CD4-positive, alpha-beta T cell treated with Interleukin-17A for 4 hours (primary cell): ENCODE data around the gene SSMEM1.
"Not testable (repeated sequence)": the region's sequence is repeated elsewhere in the genome, so short reads cannot be mapped to it uniquely, and the experiment has no call there.

Source experiments
- DNase-seq: peaks from one replicate; pipeline ENCODE4 v3.0.0-alpha.2; 2020; ENCODE audit warnings: mixed read lengths

Gene SSMEM1, protein sequence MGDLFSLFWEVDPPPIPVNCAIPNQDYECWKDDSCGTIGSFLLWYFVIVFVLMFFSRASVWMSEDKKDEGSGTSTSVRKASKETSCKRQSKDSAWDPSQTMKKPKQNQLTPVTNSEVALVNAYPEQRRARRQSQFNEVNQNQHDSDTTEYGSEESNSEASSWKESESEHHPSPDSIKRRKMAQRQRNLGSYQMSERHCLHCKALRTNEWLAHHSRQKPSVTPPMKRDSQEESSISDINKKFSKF

DNA sequence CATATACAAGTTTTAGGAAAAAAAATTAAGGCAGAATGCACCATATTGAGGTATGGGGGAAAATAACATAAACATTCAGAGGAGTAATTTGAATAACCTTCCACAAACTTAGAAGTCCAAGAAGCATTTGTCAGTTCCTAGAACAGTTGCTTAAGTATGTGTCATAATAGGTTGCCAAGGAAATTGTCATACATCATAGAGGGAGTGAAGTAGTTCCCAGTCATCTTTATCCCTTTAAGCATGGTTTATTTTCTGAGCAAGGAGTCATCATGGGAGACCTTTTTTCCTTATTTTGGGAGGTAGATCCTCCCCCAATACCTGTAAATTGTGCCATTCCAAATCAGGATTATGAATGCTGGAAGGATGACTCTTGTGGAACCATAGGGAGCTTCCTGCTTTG lies at the start of gene SSMEM1:
Gene SSMEM1 (plus strand): TSS at position 219 of the 400 bp plus-strand sequence. CDS start 51 bp downstream, at position 270.
- DNase-seq: no peak

- no peak for DNase-seq
Observed at GRCh38 chr7:130160023-130160422, 47.6 kb upstream of the SSMEM1 start.

GRCh38 chr7:130160455-130160854 lies 47.2 kb upstream of the SSMEM1 start:
- no peak for DNase-seq

- DNase-seq: no peak
Observed at GRCh38 chr7:130162196-130162595, 45.5 kb upstream of the SSMEM1 start.

DNA sequence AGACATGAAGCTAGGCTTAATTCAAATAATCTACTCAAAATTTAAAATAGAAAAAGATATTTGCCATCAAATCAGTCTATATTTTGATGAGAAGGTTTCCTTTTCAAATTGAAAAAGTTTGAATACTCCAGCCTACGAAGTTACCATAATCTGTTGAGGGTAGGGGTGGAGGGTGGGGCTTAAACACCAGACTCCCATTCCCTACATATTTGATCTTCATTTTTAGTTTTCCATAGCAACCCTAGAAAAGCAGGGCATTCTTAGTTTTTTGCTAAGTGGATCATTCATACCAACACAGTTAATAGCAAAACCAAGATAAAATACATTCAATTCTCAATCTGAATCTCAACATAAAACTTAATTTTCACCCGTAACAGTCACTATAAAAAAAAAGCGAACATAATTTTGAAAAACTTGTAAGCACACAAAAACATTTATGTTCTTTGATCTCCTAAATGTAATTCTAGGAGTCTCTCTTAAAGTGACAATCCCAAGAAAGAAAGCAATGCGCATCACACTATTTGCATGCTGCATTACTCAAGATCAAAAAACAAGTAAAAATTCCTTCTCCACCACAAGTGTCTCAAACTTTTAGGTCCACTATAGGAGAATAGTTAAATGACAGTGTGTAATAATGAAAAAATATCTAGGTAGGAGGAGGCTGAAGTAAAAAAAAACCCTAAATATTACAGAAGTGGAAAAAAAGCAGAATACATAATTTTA lies 33.3 kb upstream of the SSMEM1 start:
- DNase-seq: no peak

DNA sequence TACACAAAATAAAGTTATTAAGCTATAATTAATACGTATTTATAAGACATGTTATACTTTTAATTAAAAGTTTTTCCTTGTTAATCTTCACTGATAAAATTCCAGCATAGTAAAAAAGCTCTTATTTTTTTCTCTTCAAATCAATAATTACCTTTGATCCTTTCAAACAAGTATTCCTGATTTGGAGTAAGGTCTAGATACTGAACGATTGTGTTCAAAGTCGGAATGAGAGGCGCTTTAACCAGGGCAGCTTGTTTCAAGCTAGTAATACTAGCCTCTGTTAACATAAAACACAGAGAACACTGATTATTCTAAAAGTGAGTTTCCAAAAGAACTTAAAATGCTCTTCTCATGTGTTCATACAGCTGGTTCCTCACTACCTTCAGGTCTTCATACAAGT lies 29.4 kb upstream of the SSMEM1 start:
- DNase-seq: no peak

- DNase-seq: no peak
Observed at GRCh38 chr7:130179631-130180030, 28.0 kb upstream of the SSMEM1 start.

DNA sequence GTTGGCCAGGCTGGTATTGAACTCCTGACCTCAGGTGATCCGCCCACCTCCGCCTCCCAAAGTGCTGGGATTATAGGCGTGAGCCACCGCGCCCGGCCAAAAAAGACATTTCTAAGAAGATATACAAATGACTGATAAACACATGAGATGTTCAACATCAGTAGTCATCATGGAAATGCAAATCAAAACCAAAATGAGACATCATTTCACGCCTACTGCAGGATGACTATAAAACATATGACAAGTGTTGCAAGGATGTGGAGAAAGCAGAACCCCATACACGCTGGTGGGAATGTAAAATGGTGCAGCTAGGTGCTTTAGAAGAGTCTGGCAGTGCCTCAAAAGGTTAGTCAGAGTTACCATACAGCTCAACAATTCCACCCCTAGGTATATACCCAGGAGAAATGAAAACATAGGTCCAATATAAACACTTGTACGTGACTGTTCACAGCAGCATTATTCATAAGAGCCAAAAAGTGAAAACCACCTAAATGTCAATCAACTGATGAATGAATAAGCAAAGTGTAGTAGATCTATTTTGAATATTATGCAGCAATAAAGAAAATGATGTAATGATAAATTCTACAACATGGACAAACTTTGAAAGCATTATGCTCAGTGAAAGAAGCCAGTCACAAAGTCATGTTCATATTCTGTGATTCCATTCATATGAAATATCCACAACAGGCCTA lies 26.9 kb upstream of the SSMEM1 start:
- DNase-seq: no peak

DNA sequence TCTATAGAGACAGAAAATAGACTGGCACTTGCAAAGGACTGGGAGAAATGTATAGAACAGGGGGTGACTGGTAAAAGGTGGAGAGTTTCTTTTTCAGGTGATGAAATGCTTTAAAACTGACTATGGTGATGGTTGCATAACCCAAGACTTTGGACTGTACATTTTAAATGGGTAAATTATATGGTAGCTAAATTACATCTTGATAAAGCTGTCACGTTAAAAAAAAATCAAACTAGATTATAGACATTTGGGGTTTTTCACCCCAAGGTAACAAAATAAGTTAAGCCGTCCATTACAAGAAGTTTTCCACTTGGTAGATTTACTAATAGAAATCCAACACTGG lies 26.4 kb upstream of the SSMEM1 start:
- no peak for DNase-seq

- DNase-seq: no peak
Observed at GRCh38 chr7:130182990-130183389, 24.7 kb upstream of the SSMEM1 start.

DNA sequence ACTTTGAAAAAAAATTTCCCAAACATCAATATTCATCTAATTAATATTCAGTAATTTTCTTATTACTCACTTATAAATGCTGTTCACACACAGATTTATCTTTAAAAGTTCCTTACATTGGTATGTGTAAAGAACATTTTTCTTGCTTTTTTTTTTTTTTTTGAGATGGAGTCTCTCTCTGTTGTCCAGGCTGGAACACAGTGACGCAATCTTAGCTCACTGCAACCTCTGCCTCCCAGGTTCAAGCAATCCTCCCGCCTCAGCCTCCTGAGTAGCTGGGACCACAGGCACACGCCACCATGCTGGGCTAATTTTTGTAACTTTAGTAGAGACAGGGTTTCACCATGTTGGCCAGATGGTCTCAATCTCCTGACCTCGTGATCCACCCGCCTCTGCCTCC lies 23.3 kb upstream of the SSMEM1 start:
- DNase-seq: not testable (repeated sequence)

GRCh38 chr7:130187360-130187759 lies 20.3 kb upstream of the SSMEM1 start:
- DNase-seq: no peak

DNA sequence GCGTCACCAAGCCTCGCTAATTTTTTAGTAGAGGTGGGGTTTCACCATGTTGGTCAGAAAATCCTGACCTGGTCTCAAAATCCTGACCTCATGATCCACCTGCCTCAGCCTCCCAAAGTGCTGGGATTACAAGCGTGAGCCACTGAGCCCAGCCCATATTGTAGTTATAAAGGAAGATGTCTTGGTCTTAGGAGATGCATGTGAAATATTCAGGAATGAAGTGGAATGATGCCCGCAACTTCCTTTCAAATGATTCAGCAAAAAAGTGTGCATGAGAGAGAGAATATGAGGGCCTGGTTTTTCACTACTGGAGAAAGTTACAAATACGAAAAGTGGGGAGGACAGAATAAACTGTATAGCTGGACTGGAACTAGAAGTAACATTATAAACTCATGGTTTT lies 18.3 kb upstream of the SSMEM1 start:
- DNase-seq: no peak

DNA sequence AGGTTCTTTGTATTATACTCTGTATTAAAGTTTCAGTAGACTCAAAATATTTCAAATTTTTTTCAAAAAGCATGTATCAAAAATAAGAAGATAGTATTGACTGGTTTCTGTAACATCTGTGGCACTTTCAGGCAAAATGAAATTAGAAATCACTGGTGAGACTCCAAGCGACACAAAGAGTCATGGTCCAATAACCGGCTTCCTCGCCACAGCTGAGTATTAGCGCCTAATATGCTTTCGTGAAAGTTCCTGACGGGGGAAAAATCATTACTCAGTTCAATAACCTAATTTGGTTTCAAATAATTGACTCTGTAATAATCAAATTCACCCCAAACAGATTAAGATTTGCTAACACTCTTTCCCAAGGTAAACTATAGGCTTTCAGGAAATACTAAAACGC lies 15.9 kb upstream of the SSMEM1 start:
- DNase-seq: no peak

DNA sequence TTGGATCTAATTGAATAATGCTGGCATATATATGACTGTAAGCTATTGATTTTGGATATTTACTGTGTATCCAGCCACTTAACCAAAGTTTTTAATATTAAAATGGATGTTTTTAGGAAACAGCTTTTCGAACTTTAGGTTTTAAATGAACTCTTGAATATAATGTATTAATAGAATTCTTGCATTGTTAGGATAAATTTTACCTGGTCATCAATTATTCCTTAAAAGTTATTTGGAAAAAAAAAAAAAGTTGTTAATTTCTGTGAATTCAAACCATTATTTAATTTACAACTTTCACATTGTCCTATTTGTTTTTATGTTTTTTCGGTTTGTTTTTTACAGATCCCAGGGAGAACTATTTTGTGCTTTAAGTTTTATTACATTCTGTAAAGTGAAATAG lies 12.3 kb upstream of the SSMEM1 start:
- no peak for DNase-seq

- DNase-seq: no peak
Observed at GRCh38 chr7:130196476-130196875, 11.2 kb upstream of the SSMEM1 start.

GRCh38 chr7:130197094-130197493 lies 10.6 kb upstream of the SSMEM1 start:
- no peak for DNase-seq

GRCh38 chr7:130201796-130202195 lies 5.9 kb upstream of the SSMEM1 start:
- no peak for DNase-seq

- peak; percentile 94 for DNase-seq
Observed at GRCh38 chr7:130205084-130205947, 2.3 kb upstream of the SSMEM1 start, which contains the start of gene TMEM209. Gene TMEM209 (minus strand): TSS chr7:130205406. CDS start chr7:130205375, 31 bp downstream.

GRCh38 chr7:130207033-130207432 lies 627 bp upstream of the SSMEM1 start:
- DNase-seq: no peak

- no peak for DNase-seq
Observed at GRCh38 chr7:130208516-130208915, 856 bp downstream of the SSMEM1 start.

DNA sequence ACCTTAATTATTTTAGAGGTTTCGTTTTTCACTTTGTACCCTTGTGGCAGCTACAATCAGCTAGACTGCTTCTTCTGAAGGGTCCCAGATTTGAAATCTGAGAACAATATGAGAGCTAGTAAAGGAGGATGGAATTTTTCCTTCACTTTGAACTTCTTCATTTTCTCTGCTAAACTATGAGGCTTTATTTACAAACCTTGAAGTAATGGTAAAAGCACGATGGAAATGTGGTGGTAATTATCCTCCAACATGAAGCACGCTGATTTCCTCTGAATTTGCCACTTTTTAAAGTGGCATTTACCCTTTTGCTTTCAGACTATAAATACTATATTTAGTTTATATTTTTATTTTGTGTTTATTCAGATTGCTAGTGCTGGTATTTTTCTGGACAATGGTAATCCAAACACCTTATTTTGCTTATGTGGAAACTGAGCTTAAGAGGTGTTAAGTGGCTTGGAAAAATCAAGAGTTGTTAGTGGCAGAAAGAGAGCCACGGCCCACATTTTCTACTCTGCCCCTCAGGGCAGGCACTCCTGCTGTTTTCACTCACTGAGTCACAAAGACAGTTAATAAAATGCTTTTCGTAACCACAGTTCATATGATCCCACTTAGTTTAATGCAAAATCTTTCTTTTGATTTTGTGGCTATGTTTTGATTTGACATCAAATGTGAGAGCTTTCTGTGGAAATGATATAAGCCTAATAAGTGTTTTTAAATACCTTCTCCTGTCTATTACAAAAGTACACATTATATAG lies 2.7 kb downstream of the SSMEM1 start:
- no peak for DNase-seq
